Uterus (tissue), 2 donors: ENCODE data around the gene RBBP8.

Source experiments
- POLR2A ChIP-seq, 2 donors: fragments of 450-650 bp; IDR thresholded peaks; one replicate each; pipeline ENCODE4 v1.6.1; 2016; ENCODE audit warnings: antibody characterized with exemption in 2 of 2, mild to moderate bottlenecking in 1 of 2, moderate library complexity in 1 of 2
- TF ChIP-seq, protein P1 (sequence below), 4 experiments: fragments of 200-600 bp in 2 of 4; fragments of 450-650 bp in 2 of 4; sonication (generic) in 2 of 4; IDR thresholded peaks; one replicate each; pipeline ENCODE4 v1.5.1; 2016 to 2019; ENCODE audit warnings: antibody characterized with exemption in 4 of 4, mild to moderate bottlenecking in 2 of 4, moderate library complexity in 1 of 4

DNA sequence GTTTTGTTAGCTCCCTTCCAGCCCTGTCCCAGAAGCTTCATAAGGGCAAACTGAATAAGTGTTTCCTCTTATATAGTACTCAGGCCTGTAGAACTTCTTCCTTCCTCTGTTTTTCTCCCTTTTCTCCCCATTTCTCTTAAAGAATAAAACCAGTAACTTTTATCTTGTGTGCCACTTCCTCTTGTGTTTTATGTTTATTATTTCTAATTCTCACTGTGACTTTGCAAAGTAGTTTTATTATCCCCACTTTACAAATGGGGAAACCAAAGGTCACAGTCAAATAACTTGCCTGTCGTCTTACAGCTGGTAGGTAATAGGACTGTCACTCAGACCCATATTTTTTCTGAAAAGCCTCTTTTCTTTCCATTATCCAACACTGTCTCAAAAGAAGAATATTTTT lies 42.4 kb downstream of the RBBP8 start:
- TF ChIP-seq, protein P1, sequence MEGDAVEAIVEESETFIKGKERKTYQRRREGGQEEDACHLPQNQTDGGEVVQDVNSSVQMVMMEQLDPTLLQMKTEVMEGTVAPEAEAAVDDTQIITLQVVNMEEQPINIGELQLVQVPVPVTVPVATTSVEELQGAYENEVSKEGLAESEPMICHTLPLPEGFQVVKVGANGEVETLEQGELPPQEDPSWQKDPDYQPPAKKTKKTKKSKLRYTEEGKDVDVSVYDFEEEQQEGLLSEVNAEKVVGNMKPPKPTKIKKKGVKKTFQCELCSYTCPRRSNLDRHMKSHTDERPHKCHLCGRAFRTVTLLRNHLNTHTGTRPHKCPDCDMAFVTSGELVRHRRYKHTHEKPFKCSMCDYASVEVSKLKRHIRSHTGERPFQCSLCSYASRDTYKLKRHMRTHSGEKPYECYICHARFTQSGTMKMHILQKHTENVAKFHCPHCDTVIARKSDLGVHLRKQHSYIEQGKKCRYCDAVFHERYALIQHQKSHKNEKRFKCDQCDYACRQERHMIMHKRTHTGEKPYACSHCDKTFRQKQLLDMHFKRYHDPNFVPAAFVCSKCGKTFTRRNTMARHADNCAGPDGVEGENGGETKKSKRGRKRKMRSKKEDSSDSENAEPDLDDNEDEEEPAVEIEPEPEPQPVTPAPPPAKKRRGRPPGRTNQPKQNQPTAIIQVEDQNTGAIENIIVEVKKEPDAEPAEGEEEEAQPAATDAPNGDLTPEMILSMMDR (IDR thresholded peaks at IDR 0.05), result no peak
- no peak for TF ChIP-seq POLR2A (IDR thresholded peaks at IDR 0.05)
